ENCODE results near the gene CLPX. TPM values are rescaled to one million over a fixed set of nuclear protein-coding genes. Genes with fewer than 3 reads are reported as not detected.

The CLPX gene
- polyA plus RNA-seq, 4 donors = 13.2 to 45.9 (median 18.4) TPM

DNA sequence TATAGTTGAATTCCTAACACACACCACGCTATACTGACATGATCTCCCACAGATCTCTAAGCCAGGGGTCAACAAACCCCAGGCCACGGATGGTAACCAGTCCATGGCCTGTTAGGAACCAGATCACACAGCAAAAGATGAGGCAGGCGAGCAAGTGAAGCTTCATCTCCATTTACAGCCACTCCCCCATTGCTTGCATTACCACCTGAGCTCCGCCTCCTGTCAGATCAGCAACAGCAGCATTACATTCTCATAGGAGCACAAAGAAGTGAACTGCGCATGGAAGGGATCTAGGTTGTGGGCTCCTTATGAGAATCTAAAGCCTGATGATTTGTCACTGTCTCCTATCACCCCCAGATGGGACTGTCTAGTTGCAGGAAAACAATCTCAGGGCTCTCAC, 54.2 kb downstream of the CLPX start:
- WGBS, 3 donors = 85 to 87% (median 86%) methylated on average over 5 of the region's 5 CpGs
- Histone ChIP-seq H3K36me3 (ENCODE audit: control insufficient read depth in 3 of 3, insufficient read depth in 2 of 3, low read depth in 1 of 3, low read length in 3 of 3) (peaks cover 2 to 22% (median 10%) of the 10 kb centered on the region in 3 donors), H3K27ac (ENCODE audit: low read depth in 1 of 3, low read length in 2 of 3) (no peak overlapping the region), H3K4me1 (ENCODE audit: control insufficient read depth in 3 of 3, insufficient read depth in 2 of 3, low read depth in 1 of 3, low read length in 2 of 3) (peaks cover 0 to 2% (median 0%) of the 10 kb centered on the region in 3 donors), H3K4me3 (ENCODE audit: low read depth in 1 of 3, low read length in 3 of 3) (no peak overlapping the region), H3K27me3 (ENCODE audit: control insufficient read depth in 3 of 3, insufficient read depth in 3 of 3, low read length in 3 of 3) (no peaks in the 10 kb centered on the region), H3K9me3 (ENCODE audit: control insufficient read depth in 2 of 2, insufficient read depth in 1 of 2, low read depth in 1 of 2, low read length in 1 of 2) (no peaks in the 10 kb centered on the region)
- DNase-seq = peak in 1 of 2 donors; percentile 6
- no peak for FAIRE-seq

DNA sequence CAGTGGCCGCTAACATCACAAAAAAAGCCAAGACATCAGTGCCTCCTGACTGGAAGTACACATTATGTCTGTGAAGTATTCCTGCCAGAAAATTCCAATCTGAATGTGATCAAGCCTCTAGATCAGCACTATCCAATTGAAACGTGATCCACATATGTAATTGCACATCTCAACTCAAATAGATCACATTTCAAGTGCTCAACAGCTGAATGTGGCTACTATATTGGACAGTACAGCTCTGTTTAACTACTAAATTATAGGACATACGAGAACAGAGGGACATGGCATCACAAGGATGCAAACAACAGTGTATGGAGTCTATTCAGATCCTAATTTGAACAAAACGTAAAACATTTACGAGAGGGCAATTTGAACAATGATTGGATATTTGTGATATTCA, 69.6 kb downstream of the CLPX start:
- DNase-seq (no peak), FAIRE-seq (no peak)
- Histone ChIP-seq H3K27ac (ENCODE audit: low read depth in 1 of 3, low read length in 2 of 3) (no peak overlapping the region), H3K4me1 (ENCODE audit: control insufficient read depth in 3 of 3, insufficient read depth in 2 of 3, low read depth in 1 of 3, low read length in 2 of 3) (no peaks in the 10 kb centered on the region), H3K9me3 (ENCODE audit: control insufficient read depth in 2 of 2, insufficient read depth in 1 of 2, low read depth in 1 of 2, low read length in 1 of 2) (no peaks in the 10 kb centered on the region), H3K4me3 (ENCODE audit: low read depth in 1 of 3, low read length in 3 of 3) (no peak overlapping the region), H3K36me3 (ENCODE audit: control insufficient read depth in 3 of 3, insufficient read depth in 2 of 3, low read depth in 1 of 3, low read length in 3 of 3) (peaks cover 7 to 52% (median 23%) of the 10 kb centered on the region in 3 donors), H3K27me3 (ENCODE audit: control insufficient read depth in 3 of 3, insufficient read depth in 3 of 3, low read length in 3 of 3) (no peaks in the 10 kb centered on the region)
- whole genome bisulfite sequencing, 3 donors = 80 to 87% (median 83%) methylated on average over 5 of the region's 5 CpGs

GRCh38 chr15:65115086-65115485, 70.1 kb downstream of the CLPX start, which contains the start of gene UBAP1L:
Gene UBAP1L (minus strand): TSS chr15:65115200. CDS start chr15:65106215, 8,985 bp downstream.
- no peaks in the 10 kb centered on the region for H3K9me3 ChIP-seq (ENCODE audit: control insufficient read depth in 2 of 2, insufficient read depth in 1 of 2, low read depth in 1 of 2, low read length in 1 of 2)
- no peak within 1 kb of the TSS for H3K27ac ChIP-seq (ENCODE audit: low read depth in 1 of 3, low read length in 2 of 3)
- DNase-seq (no peak), FAIRE-seq (no peak)
- no peaks in the 10 kb centered on the region for H3K4me1 ChIP-seq (ENCODE audit: control insufficient read depth in 3 of 3, insufficient read depth in 2 of 3, low read depth in 1 of 3, low read length in 2 of 3)
- 87 to 94% (median 90%) methylated on average over 2 of the region's 2 CpGs for WGBS, 3 donors
- H3K4me3 ChIP-seq (ENCODE audit: low read depth in 1 of 3, low read length in 3 of 3) = no peak within 1 kb of the TSS
- no peaks in the 10 kb centered on the region for H3K27me3 ChIP-seq (ENCODE audit: control insufficient read depth in 3 of 3, insufficient read depth in 3 of 3, low read length in 3 of 3)
- peaks cover 7 to 48% (median 23%) of the 10 kb centered on the region in 3 donors for H3K36me3 ChIP-seq (ENCODE audit: control insufficient read depth in 3 of 3, insufficient read depth in 2 of 3, low read depth in 1 of 3, low read length in 3 of 3)

DNA sequence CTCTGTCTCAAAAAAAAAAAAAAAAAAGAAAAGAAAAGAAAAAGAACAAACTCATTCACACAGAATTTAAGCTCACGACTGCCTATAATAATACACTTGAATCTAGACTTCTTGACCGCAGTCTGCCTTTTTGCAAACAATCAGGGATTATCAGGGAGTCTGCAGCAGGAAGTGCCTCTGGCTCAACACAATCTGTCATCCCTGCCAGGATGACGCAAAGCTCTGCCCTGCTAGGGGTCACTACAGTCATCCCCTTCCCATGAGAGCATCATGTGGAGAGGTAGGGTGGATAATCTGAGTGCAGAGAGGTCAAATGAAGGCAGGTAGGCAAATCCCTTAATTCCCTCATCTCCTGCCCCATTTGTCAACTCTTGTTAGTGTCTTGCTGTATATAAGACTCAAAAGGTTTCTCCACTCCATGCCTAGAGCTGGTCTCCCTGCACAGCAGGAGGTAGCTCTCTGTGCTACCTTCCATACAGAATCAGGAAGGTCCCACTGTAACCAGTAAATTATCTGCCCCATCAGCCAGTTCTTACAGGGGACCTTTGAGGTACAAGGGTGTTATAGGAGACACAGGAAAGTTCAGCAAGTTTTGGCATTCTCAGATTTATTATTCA, 74.4 kb downstream of the CLPX start:
- Histone ChIP-seq H3K9me3 (ENCODE audit: control insufficient read depth in 2 of 2, insufficient read depth in 1 of 2, low read depth in 1 of 2, low read length in 1 of 2) (no peaks in the 10 kb centered on the region), H3K4me1 (ENCODE audit: control insufficient read depth in 3 of 3, insufficient read depth in 2 of 3, low read depth in 1 of 3, low read length in 2 of 3) (no peaks in the 10 kb centered on the region), H3K27ac (ENCODE audit: low read depth in 1 of 3, low read length in 2 of 3) (peak overlapping the region in 1 of 3 donors; percentile 21), H3K36me3 (ENCODE audit: control insufficient read depth in 3 of 3, insufficient read depth in 2 of 3, low read depth in 1 of 3, low read length in 3 of 3) (peaks cover 0 to 41% (median 6%) of the 10 kb centered on the region in 3 donors), H3K27me3 (ENCODE audit: control insufficient read depth in 3 of 3, insufficient read depth in 3 of 3, low read length in 3 of 3) (no peaks in the 10 kb centered on the region), H3K4me3 (ENCODE audit: low read depth in 1 of 3, low read length in 3 of 3) (no peak overlapping the region)
- DNase-seq = no peak
- 59 to 92% (median 81%) methylated on average over 3 of the region's 3 CpGs for WGBS, 3 donors
- FAIRE-seq = no peak

- Histone ChIP-seq H3K4me1 (ENCODE audit: control insufficient read depth in 3 of 3, insufficient read depth in 2 of 3, low read depth in 1 of 3, low read length in 2 of 3) (peaks cover 0 to 3% (median 0%) of the 10 kb centered on the region in 3 donors), H3K27ac (ENCODE audit: low read depth in 1 of 3, low read length in 2 of 3) (no peak overlapping the region), H3K9me3 (ENCODE audit: control insufficient read depth in 2 of 2, insufficient read depth in 1 of 2, low read depth in 1 of 2, low read length in 1 of 2) (no peaks in the 10 kb centered on the region), H3K36me3 (ENCODE audit: control insufficient read depth in 3 of 3, insufficient read depth in 2 of 3, low read depth in 1 of 3, low read length in 3 of 3) (peaks cover 0 to 40% (median 2%) of the 10 kb centered on the region in 3 donors), H3K4me3 (ENCODE audit: low read depth in 1 of 3, low read length in 3 of 3) (no peak overlapping the region), H3K27me3 (ENCODE audit: control insufficient read depth in 3 of 3, insufficient read depth in 3 of 3, low read length in 3 of 3) (no peaks in the 10 kb centered on the region)
- no peak for FAIRE-seq
- DNase-seq = no peak
- WGBS, 3 donors = 77 to 84% (median 82%) methylated on average over 6 of the region's 6 CpGs
Observed at GRCh38 chr15:65106011-65106590, 79.0 kb downstream of the CLPX start.

DNA sequence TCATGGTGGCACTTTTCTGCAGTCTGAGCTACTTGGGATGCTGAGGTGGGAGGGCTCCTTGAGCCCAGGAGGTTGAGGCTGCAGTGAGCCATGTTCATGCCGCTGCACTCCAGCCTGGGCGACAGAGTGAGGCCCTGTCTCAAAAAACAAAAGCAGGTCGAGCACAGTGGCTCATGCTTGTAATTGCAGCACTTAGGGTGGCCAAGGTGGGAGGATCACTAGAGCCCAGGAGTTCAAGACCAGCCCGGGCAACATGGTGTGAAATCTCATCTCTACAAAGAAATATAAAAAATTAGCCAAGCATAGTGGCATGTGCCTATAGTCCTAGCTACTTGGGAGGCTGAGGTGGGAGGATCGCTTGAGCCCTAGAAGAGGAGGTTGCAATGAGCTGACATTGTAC, 80.1 kb downstream of the CLPX start:
- H3K36me3 ChIP-seq (ENCODE audit: control insufficient read depth in 3 of 3, insufficient read depth in 2 of 3, low read depth in 1 of 3, low read length in 3 of 3) = peaks cover 0 to 45% (median 2%) of the 10 kb centered on the region in 3 donors

GRCh38 chr15:65102912-65103311, 82.2 kb downstream of the CLPX start:
- no peak overlapping the region for H3K4me3 ChIP-seq (ENCODE audit: low read depth in 1 of 3, low read length in 3 of 3)
- H3K9me3 ChIP-seq (ENCODE audit: control insufficient read depth in 2 of 2, insufficient read depth in 1 of 2, low read depth in 1 of 2, low read length in 1 of 2) = no peaks in the 10 kb centered on the region
- H3K36me3 ChIP-seq (ENCODE audit: control insufficient read depth in 3 of 3, insufficient read depth in 2 of 3, low read depth in 1 of 3, low read length in 3 of 3) = peaks cover 6 to 59% (median 6%) of the 10 kb centered on the region in 3 donors
- H3K4me1 ChIP-seq (ENCODE audit: control insufficient read depth in 3 of 3, insufficient read depth in 2 of 3, low read depth in 1 of 3, low read length in 2 of 3) = peaks cover 0 to 3% (median 0%) of the 10 kb centered on the region in 3 donors
- H3K27me3 ChIP-seq (ENCODE audit: control insufficient read depth in 3 of 3, insufficient read depth in 3 of 3, low read length in 3 of 3) = no peaks in the 10 kb centered on the region
- 95 to 99% (median 99%) methylated on average over 3 of the region's 3 CpGs for WGBS, 3 donors
- H3K27ac ChIP-seq (ENCODE audit: low read depth in 1 of 3, low read length in 2 of 3) = no peak overlapping the region
- FAIRE-seq = no peak
- DNase-seq = no peak

More for the DNA sequence above, 80.1 kb downstream of the CLPX start:
- FAIRE-seq (no peak), DNase-seq (no peak)
- no peaks in the 10 kb centered on the region for H3K27me3 ChIP-seq (ENCODE audit: control insufficient read depth in 3 of 3, insufficient read depth in 3 of 3, low read length in 3 of 3)
- H3K4me3 ChIP-seq (ENCODE audit: low read depth in 1 of 3, low read length in 3 of 3) = no peak overlapping the region
- WGBS, 3 donors = 88 to 92% (median 90%) methylated on average over 5 of the region's 5 CpGs
- H3K4me1 ChIP-seq (ENCODE audit: control insufficient read depth in 3 of 3, insufficient read depth in 2 of 3, low read depth in 1 of 3, low read length in 2 of 3) = peaks cover 0 to 3% (median 0%) of the 10 kb centered on the region in 3 donors
- H3K9me3 ChIP-seq (ENCODE audit: control insufficient read depth in 2 of 2, insufficient read depth in 1 of 2, low read depth in 1 of 2, low read length in 1 of 2) = no peaks in the 10 kb centered on the region
- no peak overlapping the region for H3K27ac ChIP-seq (ENCODE audit: low read depth in 1 of 3, low read length in 2 of 3)

DNA sequence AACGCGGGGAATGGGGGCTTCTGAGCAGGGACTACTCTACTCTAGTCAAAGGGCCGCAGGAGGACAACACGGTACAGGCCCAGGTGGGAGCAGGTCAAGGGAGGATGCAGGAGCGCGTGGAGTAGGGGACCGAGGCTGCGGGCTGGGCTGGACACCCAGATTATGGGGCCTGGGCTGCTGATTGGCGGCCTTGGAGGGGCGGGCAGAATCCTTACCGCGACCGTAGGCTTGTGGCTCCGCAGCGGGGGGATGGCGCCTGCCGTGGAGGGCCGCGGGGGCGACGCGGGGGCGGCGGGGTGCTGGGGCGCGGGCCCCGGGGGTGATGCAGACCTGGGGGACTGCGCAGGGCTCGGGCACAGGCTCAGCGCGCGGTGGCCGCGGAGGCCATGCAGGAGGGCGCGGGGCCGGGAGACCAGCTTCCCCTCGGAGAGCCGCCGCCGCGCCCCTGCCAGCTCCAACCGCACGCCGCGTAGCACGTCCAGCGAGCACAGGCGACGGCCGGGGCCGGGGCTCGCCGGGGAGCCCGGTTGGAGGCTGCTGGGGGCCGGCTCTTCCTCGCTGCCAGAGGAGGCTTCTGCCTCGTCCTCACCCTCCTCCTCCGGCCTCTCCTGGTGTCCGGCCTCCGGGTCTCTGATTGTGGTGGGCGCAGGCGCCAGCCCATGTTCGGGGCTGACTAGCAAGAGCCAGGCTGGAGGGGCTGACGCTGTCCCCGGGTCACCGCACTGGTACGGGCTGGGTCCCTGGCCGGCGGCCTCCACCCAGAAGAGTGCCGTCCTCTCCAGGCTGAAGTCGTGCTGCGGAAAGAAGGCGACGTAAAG, 83.0 kb downstream of the CLPX start:
- H3K27me3 ChIP-seq (ENCODE audit: control insufficient read depth in 3 of 3, insufficient read depth in 3 of 3, low read length in 3 of 3) = no peaks in the 10 kb centered on the region
- H3K27ac ChIP-seq (ENCODE audit: low read depth in 1 of 3, low read length in 2 of 3) = no peak overlapping the region
- no peaks in the 10 kb centered on the region for H3K9me3 ChIP-seq (ENCODE audit: control insufficient read depth in 2 of 2, insufficient read depth in 1 of 2, low read depth in 1 of 2, low read length in 1 of 2)
- H3K4me3 ChIP-seq (ENCODE audit: low read depth in 1 of 3, low read length in 3 of 3) = no peak overlapping the region
- FAIRE-seq (no peak), DNase-seq (no peak)
- peaks cover 6 to 63% (median 6%) of the 10 kb centered on the region in 3 donors for H3K36me3 ChIP-seq (ENCODE audit: control insufficient read depth in 3 of 3, insufficient read depth in 2 of 3, low read depth in 1 of 3, low read length in 3 of 3)
- 79 to 91% (median 82%) methylated on average over 58 to 75 of the region's 75 CpGs for WGBS, 3 donors
- peaks cover 0 to 3% (median 0%) of the 10 kb centered on the region in 3 donors for H3K4me1 ChIP-seq (ENCODE audit: control insufficient read depth in 3 of 3, insufficient read depth in 2 of 3, low read depth in 1 of 3, low read length in 2 of 3)

Data from small intestine (tissue), 7 donors.